Esophagus mucosa (tissue), 1 donor: ENCODE results near the gene LY9. TPM values are rescaled to one million over a fixed set of nuclear protein-coding genes. Genes with fewer than 3 reads are reported as not detected.
A peak's percentile ranks its signal among the peaks of the same experiment; 100 is the strongest.
"Not testable (repeated sequence)": the region's sequence is repeated elsewhere in the genome, so short reads cannot be mapped to it uniquely, and the experiment has no call there.

Source experiments
- ATAC-seq: fragments of 200-7000 bp; cut with Tn5 transposase; one replicate; pipeline ENCODE4 v1.9.1; 2020
- total RNA-seq: library from RNA; stranded (reverse); gene quantifications from one replicate; pipeline ENCODE4 v1.2.4, GENCODE V29; 2023
- donor health status: DM: yes; HTN: yes; CAD: no.

The LY9 gene
- total RNA-seq, 1 donor from 2014 or later, result 0.20 TPM

DNA sequence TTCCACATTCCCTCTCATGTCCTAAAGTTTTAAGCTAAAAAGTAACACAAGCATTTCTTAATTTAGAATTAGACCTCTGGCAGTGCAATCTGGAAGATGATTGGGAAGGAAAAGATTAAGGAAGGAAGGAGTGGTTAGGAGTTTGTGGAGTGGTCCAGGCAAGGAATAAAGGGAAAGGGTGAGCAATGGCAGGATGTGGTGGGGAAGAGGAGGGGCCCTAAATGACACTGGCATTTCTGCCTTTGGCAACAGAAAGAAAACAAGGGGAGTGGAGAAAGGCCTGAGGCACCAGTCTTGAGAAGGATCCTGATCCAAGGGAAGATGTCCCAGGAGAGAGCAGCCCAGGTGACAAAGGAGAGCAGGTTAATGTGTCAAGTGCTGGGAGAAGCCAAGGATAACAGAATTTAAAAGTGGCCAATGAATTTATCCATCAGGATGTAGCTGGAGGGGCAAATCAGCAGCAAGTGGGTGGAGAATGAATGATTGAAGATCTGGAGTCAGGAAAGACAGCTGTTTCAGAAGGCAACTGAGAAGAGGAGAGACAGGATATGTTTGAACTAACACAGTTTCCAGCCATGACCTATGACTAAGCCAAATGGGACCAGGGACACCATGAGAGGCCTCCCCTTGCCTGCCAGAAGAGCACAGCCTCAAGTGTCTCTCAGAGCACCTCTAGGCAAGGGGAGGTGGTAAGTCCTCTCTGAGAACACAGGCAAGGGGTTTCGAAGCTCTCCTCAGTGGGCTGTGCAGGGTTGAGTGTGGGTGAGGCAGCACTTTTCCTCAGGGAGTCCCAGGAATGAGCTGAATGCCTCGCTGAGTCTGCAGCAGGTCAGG lies 20.9 kb upstream of the LY9 start:
- ATAC-seq, result no peak

DNA sequence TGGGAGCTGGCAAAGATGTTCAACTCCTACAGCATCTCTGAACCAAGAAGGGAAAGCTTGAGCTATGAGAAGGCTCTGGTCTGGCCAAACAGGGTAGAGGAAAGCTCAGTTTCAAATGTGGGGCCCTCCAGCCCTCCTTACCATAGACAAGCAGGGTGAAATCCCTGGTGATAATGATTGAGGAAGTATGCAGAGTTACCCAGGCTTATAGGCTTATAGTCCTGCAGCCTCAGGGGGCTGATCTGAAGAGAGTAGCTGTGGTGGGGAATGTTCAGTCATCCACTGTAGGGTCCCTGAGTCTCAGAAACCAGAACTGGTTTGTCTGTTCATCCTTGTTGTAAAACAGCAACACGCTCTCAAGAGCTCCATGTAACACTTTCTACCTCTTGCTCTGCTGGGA lies 19.8 kb upstream of the LY9 start:
- no peak for ATAC-seq

DNA sequence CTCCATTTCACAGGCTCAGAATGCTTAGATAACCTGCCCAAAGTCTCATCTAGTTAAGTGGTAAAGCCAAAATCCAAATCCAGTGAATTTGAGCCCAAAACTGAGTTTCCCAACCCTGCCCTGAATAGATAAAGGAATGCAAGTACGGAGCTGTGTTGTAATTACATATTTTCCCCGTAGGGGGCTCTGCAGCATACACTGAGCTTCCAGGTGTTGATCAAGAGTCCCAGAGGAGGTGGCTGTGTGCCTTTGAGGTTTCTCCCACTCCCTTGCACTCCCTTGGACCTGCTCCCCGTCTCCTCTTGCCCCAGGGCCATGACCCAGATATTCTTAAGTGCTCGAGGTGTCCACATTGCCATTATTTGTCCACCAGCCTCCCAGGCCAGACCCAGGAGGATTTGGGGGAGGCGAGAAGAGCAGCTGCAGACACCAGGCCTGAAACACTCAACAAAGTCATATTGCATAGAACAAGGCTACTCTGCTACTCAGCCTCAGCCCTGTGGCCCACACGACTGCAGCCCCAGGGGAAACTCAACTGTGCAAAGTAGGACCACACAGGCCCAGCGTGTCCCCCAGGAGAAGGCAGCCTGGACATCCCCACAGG lies 18.4 kb upstream of the LY9 start:
- ATAC-seq, result peak; percentile 55

DNA sequence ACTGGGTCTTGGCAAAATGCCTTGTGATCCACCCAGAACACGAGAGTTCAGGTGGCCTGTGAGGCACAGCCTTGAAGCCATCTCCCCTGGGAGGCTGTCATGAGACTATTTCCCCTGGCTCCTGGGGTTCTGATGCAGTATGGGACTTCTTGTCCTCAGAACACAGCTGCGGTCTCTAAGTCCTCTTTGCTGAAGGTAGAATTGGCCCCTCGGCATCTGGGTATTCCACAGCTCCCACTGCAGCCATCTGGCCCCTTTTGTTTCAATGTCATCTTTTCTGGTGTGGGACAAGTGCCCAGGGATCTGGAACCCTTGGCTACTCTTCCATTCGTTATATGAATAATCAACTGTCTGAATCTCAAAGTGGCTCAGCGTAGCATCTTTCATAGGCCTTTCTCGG lies 17.0 kb upstream of the LY9 start:
- ATAC-seq, result no peak

DNA sequence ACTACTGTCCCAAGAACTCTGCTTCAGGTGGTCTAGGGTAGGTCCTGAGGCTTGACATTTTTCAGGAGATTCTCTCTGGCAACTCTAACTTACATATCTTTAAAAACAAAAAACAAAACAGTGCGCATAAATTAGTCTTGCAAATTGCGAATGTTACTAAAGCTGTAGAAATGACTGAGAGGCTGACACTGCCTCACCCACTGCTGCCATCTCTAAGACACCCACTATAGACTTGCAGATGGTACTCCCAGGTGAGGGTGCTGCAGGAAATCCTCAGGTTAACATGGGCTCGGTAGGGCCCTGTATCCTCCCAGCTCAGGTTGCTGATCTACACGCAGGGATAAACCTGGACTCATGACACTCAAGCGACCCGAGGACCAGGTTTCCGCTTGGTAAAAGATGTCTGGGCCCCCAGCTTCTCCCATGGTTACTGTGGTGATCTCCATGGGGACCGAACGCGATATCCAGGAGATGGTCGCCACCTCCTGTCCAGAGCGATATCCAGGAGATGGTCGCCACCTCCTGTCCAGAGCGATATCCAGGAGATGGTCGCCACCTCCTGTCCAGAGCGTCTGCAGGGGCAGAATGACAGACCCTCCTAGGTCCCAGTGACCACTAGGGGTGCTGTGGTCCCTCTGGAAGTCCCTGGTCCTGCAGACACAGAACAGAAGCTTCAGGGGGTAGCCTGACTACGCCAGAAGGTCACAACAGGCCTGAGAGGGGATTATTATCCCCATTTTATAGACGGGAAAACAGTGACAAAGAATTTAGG lies 16.2 kb upstream of the LY9 start:
- no peak for ATAC-seq

DNA sequence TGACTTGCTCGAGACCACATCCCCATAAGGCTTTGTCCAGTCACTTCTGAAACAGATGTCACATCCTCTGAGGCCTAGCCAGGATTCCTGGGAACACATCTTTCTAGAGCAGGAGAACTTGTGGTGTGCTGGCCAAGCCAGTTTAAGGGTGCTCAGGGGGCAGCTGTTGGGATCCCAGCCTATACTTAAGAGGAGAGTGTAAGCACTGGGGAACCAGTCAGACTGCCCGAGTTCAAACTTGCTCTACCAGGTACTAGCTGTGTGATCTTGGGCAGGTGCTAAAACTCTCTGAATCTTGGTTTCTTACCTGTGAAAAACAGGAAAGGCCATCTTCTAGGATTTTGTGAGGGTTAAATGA lies 15.6 kb upstream of the LY9 start:
- peak; percentile 67 for ATAC-seq

DNA sequence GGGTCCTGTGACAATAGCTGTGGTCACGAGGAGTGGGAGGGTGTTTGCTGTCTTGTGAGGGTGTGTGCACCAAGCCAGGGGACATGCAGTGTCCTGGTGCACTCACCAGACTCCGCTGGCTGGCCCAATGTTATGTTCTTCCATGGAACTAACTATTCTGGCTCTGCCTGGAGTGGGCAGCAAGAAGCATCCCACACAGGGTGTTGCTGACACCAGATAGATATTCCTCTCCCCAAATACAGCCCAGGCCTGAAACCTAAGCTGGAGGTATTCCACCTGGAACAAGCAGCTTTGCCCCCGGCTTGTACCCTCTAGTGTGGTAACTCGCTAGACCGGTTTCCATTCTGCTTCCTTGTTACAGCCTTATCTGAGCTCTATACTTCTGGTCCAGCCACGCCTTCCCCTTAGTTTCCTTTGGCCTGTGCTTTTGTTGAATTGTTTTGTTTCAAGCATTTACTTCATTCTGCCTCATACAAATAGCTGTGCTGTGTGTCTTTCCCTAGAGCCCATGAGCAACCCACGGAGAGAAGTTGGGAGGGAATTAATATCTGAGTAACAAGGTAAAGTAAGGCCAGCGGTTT lies 14.7 kb upstream of the LY9 start:
- peak; percentile 84 for ATAC-seq

DNA sequence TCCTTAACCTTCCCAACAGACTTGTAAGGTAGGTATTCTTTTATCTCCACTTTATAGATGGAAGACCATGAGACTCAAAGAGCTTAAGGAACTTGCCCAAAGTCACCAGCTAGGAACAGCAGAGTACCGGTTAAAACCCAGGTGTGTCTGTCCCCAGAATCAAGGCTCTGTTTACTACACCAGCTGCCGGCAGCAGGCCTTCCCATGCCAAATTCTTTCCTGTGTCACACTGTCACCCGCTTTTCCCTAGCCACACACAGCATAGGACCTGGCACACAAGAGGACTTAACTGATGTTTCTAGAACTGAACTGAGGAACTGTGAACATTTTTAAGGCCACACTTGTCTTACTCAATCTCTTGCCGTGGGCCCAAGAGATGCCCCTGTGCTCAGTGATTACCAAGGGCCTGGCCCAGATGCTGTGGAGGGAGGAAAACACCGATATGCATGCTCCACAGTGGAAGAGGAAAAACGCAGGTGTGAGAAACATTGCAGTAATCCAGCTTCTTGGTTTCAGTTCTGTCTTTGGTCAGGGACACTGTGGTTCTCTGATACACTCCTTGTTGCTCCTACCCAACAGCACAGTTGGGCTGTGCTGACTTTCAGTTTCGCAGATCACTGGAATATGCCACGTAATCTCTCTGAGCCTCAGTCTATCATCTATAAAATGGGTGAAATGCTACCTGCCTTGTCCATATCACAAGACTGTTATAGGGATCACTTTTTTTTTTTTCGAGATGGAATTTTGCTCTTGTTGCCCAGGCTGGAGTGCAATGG lies 13.9 kb upstream of the LY9 start:
- peak; percentile 28 for ATAC-seq

DNA sequence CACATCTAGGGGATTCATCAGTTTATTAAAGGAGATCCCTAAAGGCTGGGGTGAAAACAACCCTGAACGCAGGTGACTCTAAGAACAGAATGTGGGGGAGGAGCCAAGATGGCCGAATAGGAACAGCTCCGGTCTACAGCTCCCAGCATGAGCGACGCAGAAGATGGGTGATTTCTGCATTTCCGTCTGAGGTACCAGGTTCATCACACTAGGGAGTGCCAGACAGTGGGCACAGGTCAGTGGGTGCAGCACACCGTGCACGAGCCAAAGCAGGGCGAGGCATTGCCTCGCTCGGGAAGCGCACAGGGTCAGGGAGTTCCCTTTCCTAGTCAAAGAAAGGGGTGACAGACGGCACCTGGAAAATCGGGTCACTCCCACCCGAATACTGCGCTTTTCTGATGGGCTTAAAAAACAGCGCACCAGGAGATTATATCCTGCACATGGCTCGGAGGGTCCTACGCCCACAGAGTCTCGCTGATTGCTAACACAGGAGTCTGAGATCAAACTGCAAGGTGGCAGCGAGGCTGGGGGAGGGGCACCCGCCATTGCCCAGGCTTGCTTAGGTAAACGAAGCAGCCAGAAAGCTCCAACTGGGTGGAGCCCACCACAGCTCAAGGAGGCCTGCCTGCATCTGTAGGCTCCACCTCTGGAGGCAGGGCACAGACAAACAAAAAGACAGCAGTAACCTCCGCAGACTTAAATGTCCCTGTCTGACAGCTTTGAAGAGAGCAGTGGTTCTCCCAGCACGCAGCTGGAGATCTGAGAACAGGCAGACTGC lies 12.8 kb upstream of the LY9 start:
- ATAC-seq, result not testable (repeated sequence)

DNA sequence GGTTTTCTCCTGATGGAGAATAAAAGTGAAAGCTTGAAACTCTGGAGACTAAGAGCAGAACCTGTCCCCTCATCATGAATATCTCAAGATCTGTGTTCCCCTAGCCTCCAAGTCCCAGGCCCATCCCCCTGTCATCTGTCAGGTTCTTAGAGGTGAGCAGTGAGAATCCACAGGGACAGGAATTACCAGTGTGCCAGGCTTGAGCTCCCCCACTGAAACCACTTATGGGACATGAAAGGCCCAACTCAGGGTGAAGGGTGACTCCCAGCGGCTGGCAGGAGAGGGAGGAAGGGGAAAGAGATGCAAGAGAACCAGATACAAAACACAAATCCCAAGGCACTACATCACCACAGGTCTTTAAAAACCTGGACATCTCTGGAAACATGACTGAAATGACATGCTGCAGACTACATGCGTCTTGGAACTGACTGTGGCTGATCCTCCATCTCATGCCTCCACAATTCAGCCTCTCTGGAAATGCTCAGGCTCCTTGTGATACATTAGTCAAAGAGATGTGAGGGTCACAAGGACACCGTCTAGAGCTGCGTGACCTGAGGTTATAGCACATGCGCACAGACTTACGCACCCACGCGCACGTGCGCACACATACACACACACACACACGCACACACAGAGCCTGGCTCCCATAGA lies 6.8 kb upstream of the LY9 start:
- peak; percentile 47 for ATAC-seq

DNA sequence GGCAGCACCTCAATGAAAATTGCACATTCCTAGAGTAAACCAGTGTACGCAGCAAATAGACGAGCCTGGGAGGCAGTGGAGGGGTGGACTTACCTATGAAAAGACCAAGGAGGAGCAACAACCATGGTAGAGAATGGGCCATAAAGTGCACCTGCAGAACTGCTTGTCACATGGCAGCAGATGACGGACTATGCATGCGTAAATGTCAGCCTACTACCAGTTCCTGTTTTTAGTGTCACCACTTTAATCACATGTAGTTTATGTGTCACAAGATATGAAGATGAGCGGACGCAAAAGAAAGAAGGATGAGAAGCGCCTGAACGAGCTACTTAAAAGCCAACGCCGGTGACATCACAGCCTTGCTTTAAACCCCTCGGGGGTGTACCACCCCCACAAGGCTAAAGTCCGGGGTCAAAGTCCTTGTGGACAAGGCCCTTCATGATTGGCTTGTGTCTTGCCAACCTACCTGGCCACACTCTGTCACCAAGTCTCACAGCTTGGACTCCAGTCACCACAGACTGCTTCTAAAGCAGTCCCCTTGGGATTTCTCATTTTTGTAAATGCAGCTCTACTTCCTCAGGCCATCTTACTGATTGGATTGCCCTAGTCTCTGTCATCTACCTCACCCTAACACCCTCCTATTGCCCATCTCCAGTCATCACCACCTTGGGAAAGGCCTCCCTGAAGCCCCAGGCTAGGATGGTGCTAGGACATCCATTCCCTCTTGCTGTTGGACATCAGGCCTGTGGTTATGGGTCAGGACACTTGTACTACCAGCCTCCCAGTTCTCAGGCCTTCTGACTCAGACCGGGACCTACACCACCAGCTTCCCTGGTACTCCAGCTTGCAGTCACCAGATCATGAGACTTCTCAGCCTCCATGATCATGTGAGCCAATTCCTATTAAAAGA lies 6.0 kb upstream of the LY9 start:
- peak; percentile 67 for ATAC-seq

DNA sequence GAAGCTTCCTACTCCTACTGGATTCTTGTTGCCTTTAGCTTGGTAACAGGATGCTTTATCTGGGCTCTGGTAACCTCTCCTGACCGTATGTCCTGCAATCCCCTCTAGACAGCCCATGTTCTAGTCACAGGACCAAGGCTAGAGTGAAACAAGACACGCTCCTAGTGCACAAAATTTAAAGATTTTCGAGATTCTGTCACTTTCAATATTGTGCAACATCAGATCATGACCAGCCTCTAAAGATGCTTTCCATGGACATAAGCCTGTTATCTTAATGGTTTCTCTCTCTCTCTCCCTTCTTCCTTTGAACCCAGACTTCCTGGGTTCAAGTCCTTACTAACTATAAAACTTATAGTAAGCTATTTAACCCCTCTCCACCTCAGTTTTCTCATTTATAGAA lies 1.6 kb upstream of the LY9 start:
- ATAC-seq, result no peak

DNA sequence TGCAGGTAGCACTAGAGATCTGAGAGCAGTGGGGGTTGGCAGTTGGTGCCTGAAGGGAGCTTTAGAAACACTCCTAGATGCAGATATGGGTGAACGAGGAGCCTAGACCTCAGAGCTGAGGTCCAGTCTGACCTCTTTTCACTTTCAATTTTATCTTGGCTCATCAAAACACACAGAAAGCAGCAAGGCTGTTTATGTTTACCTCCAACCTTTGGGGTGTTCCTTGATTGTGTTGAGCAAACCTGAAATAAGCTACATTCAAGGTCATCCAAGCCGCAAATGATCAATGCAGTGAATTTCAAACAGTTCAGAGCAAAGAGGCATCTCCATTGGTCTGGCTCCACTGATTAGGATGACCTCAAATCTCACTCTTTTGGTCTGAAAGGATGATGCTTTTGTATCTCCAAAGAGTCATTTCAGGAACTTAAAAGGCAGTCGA lies 1.3 kb downstream of the LY9 start:
- no peak for ATAC-seq

DNA sequence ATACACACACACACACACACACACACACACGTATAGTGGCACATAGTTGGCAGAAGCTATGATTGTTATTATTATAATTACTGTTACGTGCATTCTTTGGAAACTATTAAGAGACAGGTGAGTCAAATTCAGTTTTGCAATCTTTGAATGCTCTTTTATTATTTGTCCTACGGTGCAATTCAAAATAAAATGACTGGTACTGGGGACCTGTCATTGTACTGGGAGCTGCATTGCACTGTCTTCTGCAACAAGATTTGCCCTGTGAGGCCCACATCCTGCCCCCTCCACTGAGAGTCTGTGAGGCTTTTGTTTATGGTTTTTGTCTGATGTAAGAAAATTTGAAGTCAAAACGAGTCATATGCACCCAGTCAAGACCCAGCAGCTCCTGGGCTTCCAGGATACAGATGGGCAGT lies 1.9 kb downstream of the LY9 start:
- no peak for ATAC-seq

DNA sequence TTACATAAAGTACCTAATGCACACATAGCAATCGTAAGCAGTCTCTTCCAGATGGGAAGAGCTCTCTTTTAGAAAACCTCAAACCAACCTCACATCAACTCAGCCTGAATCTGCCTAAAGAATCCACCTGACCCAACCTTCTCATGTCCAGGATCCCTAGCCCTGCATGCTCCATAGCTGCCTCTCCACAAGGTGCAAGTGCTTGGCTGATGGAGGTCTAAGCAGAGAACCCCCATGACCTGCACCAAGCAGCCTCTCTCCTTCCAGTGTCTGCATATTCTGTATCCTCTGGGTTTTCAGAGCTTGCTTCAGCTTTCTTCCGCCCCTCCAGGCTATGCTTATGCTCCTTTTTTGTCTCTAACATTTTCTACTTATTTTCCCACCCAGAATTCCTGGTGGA lies 2.5 kb downstream of the LY9 start:
- ATAC-seq, result no peak

DNA sequence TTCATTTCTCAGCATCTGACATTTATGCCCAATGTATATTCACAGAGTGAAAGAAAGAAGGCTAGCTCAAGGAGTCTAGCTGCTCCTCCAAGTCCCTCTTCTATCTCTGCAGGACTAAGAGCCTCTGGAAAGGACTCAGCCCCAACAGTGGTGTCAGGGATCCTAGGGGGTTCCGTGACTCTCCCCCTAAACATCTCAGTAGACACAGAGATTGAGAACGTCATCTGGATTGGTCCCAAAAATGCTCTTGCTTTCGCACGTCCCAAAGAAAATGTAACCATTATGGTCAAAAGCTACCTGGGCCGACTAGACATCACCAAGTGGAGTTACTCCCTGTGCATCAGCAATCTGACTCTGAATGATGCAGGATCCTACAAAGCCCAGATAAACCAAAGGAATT lies 3.7 kb downstream of the LY9 start:
- ATAC-seq, result no peak

DNA sequence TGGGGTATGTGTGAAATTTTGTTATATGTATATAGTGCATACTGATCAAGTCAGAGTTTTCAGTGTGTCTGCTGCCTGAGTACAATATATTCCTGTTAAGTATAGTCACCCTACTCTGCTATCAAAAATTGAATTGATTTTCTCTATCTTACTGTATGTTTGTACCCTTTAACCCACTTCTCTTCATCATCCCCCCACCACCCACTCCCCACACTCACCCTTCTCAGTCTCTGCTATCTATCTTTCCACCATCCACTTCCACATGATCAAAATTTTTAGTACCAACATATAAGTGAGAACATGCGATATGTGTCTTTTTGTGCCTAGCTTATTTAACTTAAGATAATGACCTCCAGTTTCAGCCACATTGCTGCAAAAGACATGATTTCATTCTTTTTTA lies 4.2 kb downstream of the LY9 start:
- ATAC-seq, result no peak

DNA sequence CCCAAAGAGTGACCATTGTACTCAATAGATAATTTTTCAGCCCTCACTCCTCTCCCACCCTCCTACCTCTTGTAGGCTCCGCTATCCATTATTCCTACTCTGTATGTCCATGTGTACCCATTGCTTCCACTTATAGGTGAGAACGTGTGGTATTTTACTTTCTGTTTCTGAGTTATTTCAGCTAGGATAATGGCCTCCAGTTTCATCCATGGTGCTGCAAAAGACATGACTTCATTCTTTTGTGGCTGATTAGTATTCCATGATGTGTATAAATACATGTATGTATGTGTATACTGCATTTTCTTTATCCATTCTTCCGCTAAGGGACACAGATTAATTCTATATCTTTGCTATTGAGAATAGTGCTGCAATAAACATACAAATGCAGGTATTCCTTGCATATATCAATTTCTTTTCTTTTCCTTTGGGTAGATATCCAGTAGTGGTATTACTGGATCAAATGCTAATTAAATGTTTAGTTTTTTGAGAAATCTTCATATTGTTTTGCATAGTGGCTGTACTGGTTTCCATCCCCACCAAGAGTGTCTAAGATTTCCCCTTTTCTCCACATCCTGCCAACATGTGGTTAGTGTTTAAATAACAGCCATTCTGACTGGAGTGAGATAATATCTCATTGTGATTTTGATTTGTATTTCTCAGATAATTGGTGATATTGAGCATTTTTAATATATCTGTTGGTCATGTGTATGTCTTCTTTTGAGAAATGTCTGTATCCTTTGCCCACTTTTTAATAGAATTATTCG lies 4.9 kb downstream of the LY9 start:
- ATAC-seq, result no peak
